Breast epithelium (tissue), 4 donors: Measurements from ENCODE around the gene MPPED1. TPM values are rescaled to one million over a fixed set of nuclear protein-coding genes. Genes with fewer than 3 reads are reported as not detected.

Source experiments
- DNase-seq, 2 donors: peaks; one replicate each; pipeline ENCODE4 v3.0.0-alpha.2; 2019; ENCODE audit warnings: low spot score in 2 of 2
- H3K27ac ChIP-seq, 2 donors: fragments of 200-600 bp; sonication (generic) in 1 of 2; one replicate each; pipeline ENCODE4 v1.5.1; 2016 to 2019; ENCODE audit warnings: mild to moderate bottlenecking in 1 of 2
- H3K27me3 ChIP-seq, 2 donors: fragments of 200-600 bp; sonication (generic) in 1 of 2; one replicate each; pipeline versions ENCODE4 v1.5.1 to v1.6.0; 2017 to 2019; ENCODE audit warnings: control low read depth in 1 of 2, mild to moderate bottlenecking in 1 of 2
- H3K36me3 ChIP-seq: fragments of 200-600 bp; one replicate; pipeline ENCODE4 v1.5.1; 2019
- H3K4me1 ChIP-seq, 2 donors: fragments of 200-600 bp; sonication (generic); one replicate each; pipeline ENCODE4 v1.5.1; 2016 to 2019; ENCODE audit warnings: control low read depth in 1 of 2
- H3K4me3 ChIP-seq, 3 donors: fragments of 200-600 bp; sonication (generic); 1 replicate in 2 of 3; 2 replicates in 1 of 3; pipeline ENCODE4 v1.5.1; 2016 to 2019; ENCODE audit warnings: mild to moderate bottlenecking in 3 of 3, moderate library complexity in 2 of 3
- H3K9me3 ChIP-seq, 2 donors: fragments of 200-600 bp; sonication (generic) in 1 of 2; one replicate each; pipeline ENCODE4 v1.5.1; 2016 to 2019; ENCODE audit warnings: control low read depth in 1 of 2
- CTCF ChIP-seq, 3 donors: fragments of 450-650 bp; IDR thresholded peaks; one replicate each; pipeline ENCODE4 v1.5.1; 2016 to 2017; ENCODE audit warnings: antibody characterized with exemption in 3 of 3, mild to moderate bottlenecking in 3 of 3, moderate library complexity in 3 of 3
- POLR2A ChIP-seq: fragments of 450-650 bp; IDR thresholded peaks from one replicate; pipeline ENCODE4 v1.6.1; 2016; ENCODE audit warnings: antibody characterized with exemption, mild to moderate bottlenecking, moderate library complexity
- POLR2AphosphoS5 ChIP-seq, 3 donors: sonication (generic); formaldehyde crosslinking; IDR thresholded peaks; one replicate each; pipeline ENCODE4 v1.6.1; 2017; ENCODE audit warnings: antibody characterized with exemption in 3 of 3
- intact Hi-C: fragments of 100-400 bp; cut with DNase I; formaldehyde crosslinking; loops from one replicate; pipeline ENCODE4 v1.15.1; 2023; ENCODE audit warnings: low total_unique reads
- total RNA-seq, 3 donors: library from RNA; depleted of rRNA; stranded (reverse); fragments of >200 nt; gene quantifications; one replicate each; pipeline ENCODE4 v1.1.0, GENCODE V29; 2016

MPPED1 gene
- total RNA-seq, 3 donors from 2014 or later, result 0.29 TPM; not detected in 2

- TF ChIP-seq POLR2AphosphoS5 (IDR thresholded peaks at IDR 0.05) (no peak), POLR2A (no peak), CTCF (IDR thresholded peaks at IDR 0.05) (no peak)
- H3K27me3 ChIP-seq, result peaks cover 0 to 42% of the 10 kb centered on the region in 2 donors
- no peaks in the 10 kb centered on the region for H3K36me3 ChIP-seq
- H3K9me3 ChIP-seq, result no peaks in the 10 kb centered on the region
- H3K4me3 ChIP-seq, result no peak overlapping the region
- no peaks in the 10 kb centered on the region for H3K4me1 ChIP-seq
- DNase-seq, result no peak
- intact Hi-C loops, result loop anchor here (5.0 kb wide), 2 partner anchors 405 to 1895 kb away; no protein-coding TSS in a partner anchor
- H3K27ac ChIP-seq, result no peak overlapping the region
Observed at GRCh38 chr22:43421914-43422615, 10.3 kb downstream of the MPPED1 start.

GRCh38 chr22:43423046-43423445 lies 11.2 kb downstream of the MPPED1 start:
- Histone ChIP-seq H3K27me3 (peaks cover 0 to 50% of the 10 kb centered on the region in 2 donors), H3K4me1 (no peaks in the 10 kb centered on the region), H3K4me3 (no peak overlapping the region), H3K36me3 (no peaks in the 10 kb centered on the region), H3K27ac (no peak overlapping the region), H3K9me3 (no peaks in the 10 kb centered on the region)
- intact Hi-C loops, result loop anchor here (5.0 kb wide), 2 partner anchors 404 to 1894 kb away; no protein-coding TSS in a partner anchor
- DNase-seq, result no peak
- TF ChIP-seq POLR2AphosphoS5 (IDR thresholded peaks at IDR 0.05) (no peak), POLR2A (no peak), CTCF (IDR thresholded peaks at IDR 0.05) (no peak)

DNA sequence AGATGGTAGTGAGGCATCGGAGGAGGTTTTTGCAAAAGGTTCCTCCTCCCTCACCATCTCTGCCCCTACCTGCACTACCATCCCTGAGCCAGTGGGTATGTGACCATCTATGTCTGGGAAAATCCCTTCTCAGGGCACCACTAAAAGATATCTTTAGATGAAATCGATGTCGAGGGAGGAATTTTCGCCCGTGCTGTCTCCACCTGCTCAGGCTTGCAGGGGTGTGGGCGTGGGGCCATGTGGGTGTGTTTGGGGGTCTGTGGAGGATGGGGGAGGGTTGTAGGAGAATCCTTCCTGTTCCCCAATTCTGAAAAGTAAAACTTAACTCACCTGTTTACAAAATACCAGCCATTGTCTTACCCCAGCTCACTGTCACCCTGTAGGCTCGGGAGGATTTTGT lies 12.4 kb downstream of the MPPED1 start:
- Histone ChIP-seq H3K27me3 (peaks cover 0 to 57% of the 10 kb centered on the region in 2 donors), H3K4me1 (no peaks in the 10 kb centered on the region), H3K4me3 (no peak overlapping the region), H3K36me3 (no peaks in the 10 kb centered on the region), H3K9me3 (no peaks in the 10 kb centered on the region), H3K27ac (no peak overlapping the region)
- TF ChIP-seq CTCF (IDR thresholded peaks at IDR 0.05) (no peak), POLR2AphosphoS5 (IDR thresholded peaks at IDR 0.05) (no peak), POLR2A (no peak)
- DNase-seq, result no peak
- intact Hi-C loops, result loop anchor here (5.0 kb wide), 2 partner anchors 403 to 1893 kb away; no protein-coding TSS in a partner anchor

DNA sequence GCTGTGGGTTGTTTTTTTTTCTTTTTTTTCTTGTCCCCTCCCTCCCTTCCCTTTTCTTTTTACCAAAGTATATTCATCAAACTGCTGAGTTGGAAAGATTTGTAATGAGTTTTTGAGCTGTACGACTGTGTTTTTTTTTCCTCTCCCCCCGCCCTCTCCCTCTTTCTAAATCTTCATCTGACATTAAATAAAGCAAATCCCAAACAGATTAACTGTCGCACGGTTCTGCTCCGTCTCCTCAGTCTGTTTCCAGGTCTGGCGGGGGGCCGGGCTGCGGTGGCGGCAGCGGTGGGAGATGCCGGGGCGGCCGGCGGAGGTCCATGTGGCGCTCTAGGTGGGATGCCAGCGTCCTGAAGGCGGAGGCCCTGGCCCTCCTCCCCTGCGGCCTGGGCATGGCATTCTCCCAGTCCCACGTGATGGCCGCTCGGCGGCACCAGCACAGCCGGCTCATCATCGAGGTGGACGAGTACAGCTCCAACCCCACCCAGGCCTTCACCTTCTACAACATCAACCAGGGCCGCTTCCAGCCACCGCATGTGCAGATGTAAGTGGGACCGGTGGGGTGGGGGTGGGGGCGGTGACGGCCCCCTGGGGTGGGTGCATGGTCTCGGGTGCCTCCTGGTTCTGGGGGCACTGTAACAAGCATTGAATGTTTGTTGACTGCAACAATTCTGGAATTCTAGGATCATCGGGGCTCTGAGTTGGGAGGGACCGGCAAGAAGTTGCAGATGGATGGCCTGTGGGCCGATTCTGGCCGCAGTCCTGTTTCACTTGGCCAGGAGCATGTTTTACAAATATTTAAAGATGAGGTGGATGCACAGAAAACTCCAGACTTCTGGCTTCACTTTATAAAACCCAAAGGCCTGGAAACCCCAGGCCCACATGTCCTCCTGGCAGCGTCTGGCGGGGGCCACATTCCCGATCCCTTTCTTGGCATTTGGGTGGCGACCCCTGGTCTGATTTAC lies 13.1 kb downstream of the MPPED1 start:
- no peak overlapping the region for H3K27ac ChIP-seq
- H3K4me3 ChIP-seq, result peak overlapping the region in 1 of 3 donors; percentile 33
- DNase-seq, result no peak
- TF ChIP-seq CTCF (IDR thresholded peaks at IDR 0.05) (no peak), POLR2A (no peak), POLR2AphosphoS5 (IDR thresholded peaks at IDR 0.05) (no peak)
- H3K4me1 ChIP-seq, result no peaks in the 10 kb centered on the region
- H3K9me3 ChIP-seq, result no peaks in the 10 kb centered on the region
- intact Hi-C loops, result loop anchor here (5.0 kb wide), 2 partner anchors 402 to 1892 kb away; no protein-coding TSS in a partner anchor
- H3K27me3 ChIP-seq, result peaks cover 0 to 59% of the 10 kb centered on the region in 2 donors
- no peaks in the 10 kb centered on the region for H3K36me3 ChIP-seq
